Measurements from ENCODE around the gene IGFBPL1.
A peak's percentile ranks its signal among the peaks of the same experiment; 100 is the strongest.

IGFBPL1 gene

DNA sequence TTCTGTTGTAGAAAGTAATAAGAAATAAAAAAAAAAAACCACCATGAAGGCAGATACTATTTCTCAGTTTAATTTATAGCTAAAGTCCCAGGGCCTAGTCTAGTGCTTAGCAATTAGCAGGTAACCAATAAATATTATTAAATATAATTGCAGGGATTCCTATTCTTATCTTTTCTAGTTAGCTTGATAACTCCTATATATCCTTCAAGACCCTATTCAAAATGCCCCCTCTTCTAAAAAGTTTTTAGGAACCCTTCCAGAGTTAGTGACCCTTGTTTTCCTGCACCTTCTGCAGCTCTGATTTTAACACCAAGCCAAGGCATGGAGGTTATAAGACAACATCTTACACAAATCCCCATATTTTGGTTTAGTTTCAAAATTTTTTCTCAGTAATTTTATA is 56.4 kb downstream of the IGFBPL1 start:
- in situ Hi-C loops (cut with HindIII; ENCODE audit: low sequenced_read_pairs) = no loop called here
- no peak overlapping the region for H3K4me3 ChIP-seq (ENCODE audit: low read depth, low read length)
- no peak for DNase-seq (ENCODE audit: low read depth, low spot score)
- TF ChIP-seq, protein P1, sequence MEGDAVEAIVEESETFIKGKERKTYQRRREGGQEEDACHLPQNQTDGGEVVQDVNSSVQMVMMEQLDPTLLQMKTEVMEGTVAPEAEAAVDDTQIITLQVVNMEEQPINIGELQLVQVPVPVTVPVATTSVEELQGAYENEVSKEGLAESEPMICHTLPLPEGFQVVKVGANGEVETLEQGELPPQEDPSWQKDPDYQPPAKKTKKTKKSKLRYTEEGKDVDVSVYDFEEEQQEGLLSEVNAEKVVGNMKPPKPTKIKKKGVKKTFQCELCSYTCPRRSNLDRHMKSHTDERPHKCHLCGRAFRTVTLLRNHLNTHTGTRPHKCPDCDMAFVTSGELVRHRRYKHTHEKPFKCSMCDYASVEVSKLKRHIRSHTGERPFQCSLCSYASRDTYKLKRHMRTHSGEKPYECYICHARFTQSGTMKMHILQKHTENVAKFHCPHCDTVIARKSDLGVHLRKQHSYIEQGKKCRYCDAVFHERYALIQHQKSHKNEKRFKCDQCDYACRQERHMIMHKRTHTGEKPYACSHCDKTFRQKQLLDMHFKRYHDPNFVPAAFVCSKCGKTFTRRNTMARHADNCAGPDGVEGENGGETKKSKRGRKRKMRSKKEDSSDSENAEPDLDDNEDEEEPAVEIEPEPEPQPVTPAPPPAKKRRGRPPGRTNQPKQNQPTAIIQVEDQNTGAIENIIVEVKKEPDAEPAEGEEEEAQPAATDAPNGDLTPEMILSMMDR (IDR thresholded peaks at IDR 0.05; ENCODE audit: low read depth, low read length) = no peak

DNA sequence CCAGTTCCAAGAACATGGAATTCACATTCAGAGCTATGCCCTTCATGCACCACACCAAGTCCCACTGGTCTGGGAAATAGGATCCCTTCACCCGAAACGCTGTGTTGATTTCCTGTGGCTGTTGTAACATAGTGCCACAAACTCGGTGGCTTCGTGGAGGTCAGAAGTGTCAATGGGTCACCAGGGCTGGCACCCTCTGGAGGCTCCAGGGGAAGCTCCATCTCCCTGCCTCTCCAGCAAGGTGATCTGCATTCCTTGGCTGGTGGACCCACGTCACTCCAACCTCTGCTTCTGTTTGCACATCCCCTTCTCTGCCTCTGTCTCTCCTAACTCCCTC is 60.7 kb downstream of the IGFBPL1 start:
- no peak for DNase-seq (ENCODE audit: low read depth, low spot score)
- TF ChIP-seq, protein P1 (IDR thresholded peaks at IDR 0.05; ENCODE audit: low read depth, low read length) = no peak
- in situ Hi-C loops (cut with HindIII; ENCODE audit: low sequenced_read_pairs) = no loop called here

GRCh38 chr9:38362852-38363588 is 61.2 kb downstream of the IGFBPL1 start:
- peak; percentile 85 for DNase-seq (ENCODE audit: low read depth, low spot score)
- no peak overlapping the region for H3K4me3 ChIP-seq (ENCODE audit: low read depth, low read length)
- TF ChIP-seq, protein P1 (IDR thresholded peaks at IDR 0.05; ENCODE audit: low read depth, low read length) = peak; percentile 68
- in situ Hi-C loops (cut with HindIII; ENCODE audit: low sequenced_read_pairs) = no loop called here

More for the DNA sequence above, 60.7 kb downstream of the IGFBPL1 start:
- no peak overlapping the region for H3K4me3 ChIP-seq (ENCODE audit: low read depth, low read length)

DNA sequence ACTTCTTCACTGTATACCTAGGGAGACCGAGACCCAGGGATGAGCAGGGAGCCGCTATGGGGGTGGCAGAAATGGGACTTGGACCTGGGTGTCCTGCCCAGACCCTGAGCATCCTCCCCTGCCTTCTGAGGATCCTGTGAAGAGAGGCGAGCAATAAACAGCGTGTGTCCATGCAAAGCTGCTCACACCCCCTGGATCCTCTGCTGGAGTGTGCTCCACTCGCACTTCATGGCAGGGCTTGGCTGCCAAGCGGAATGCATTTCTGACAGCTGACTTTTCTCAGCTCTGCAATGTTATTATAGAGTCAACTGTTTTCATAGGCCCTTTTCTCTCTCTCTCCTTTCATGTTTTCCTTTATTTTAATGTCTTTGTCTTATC is 62.8 kb downstream of the IGFBPL1 start:
- no peak overlapping the region for H3K4me3 ChIP-seq (ENCODE audit: low read depth, low read length)
- in situ Hi-C loops (cut with HindIII; ENCODE audit: low sequenced_read_pairs) = no loop called here
- TF ChIP-seq, protein P1 (IDR thresholded peaks at IDR 0.05; ENCODE audit: low read depth, low read length) = no peak
- peak; percentile 21 for DNase-seq (ENCODE audit: low read depth, low spot score)

DNA sequence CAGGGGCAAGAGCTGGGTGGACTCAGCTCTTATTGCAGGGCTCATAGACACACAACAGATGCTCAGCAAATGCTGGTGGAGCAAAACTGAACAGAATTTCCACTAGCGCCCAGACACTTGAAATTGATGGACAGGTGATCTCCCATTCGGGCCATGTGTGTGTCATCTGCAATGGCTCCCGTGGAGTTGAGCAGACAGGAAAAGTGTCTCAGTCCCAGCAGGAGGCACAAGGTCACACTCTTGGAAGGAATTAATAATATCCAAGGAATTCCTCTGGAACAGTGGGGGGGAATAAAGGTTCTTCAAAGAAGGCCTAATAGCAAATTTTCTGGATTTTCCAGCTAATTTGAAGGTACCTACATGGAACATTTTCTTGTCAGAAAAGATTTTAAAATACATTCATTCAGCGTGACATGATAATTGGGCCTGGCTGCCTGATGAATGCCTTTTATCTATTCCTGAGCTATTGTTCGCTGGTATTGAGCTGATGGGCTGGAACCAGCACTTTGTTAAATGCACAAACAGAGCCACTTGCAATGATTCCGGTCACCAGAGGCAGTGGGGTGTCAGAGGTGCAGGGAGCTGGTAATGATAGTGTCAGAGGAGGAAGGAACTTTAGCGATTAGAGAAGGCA is 63.3 kb downstream of the IGFBPL1 start:
- H3K4me3 ChIP-seq (ENCODE audit: low read depth, low read length) = no peak overlapping the region
- no peak for DNase-seq (ENCODE audit: low read depth, low spot score)
- in situ Hi-C loops (cut with HindIII; ENCODE audit: low sequenced_read_pairs) = no loop called here
- TF ChIP-seq, protein P1 (IDR thresholded peaks at IDR 0.05; ENCODE audit: low read depth, low read length) = no peak

GRCh38 chr9:38359689-38360385 is 64.4 kb downstream of the IGFBPL1 start:
- peak; percentile 15 for DNase-seq (ENCODE audit: low read depth, low spot score)
- TF ChIP-seq, protein P1 (IDR thresholded peaks at IDR 0.05; ENCODE audit: low read depth, low read length) = no peak
- no peak overlapping the region for H3K4me3 ChIP-seq (ENCODE audit: low read depth, low read length)
- in situ Hi-C loops (cut with HindIII; ENCODE audit: low sequenced_read_pairs) = no loop called here
